MG63 (cell line): ENCODE measurements around the gene ZXDC. TPM values are rescaled to one million over a fixed set of nuclear protein-coding genes. Genes with fewer than 3 reads are reported as not detected.

ENCODE experiments used
- DNase-seq: peaks from one replicate; pipeline ENCODE4 v3.0.0-alpha.2; 2020
- H3K27me3 ChIP-seq: fragments of 250-450 bp; sonication (Bioruptor Pico); 2 replicates; pipeline ENCODE4 v1.5.1; 2020; ENCODE audit warnings: mild to moderate bottlenecking, moderate library complexity
- H3K36me3 ChIP-seq: fragments of 250-450 bp; sonication (Bioruptor Pico); 2 replicates; pipeline ENCODE4 v1.5.1; 2020; ENCODE audit warnings: mild to moderate bottlenecking, moderate library complexity
- H3K4me3 ChIP-seq: fragments of 250-450 bp; sonication (Bioruptor Pico); 2 replicates; pipeline ENCODE4 v1.5.1; 2020; ENCODE audit warnings: mild to moderate bottlenecking, moderate library complexity
- H3K9me3 ChIP-seq: fragments of 250-450 bp; sonication (Bioruptor Pico); 2 replicates; pipeline ENCODE4 v1.5.1; 2020; ENCODE audit warnings: mild to moderate bottlenecking, moderate library complexity
- total RNA-seq: library from RNA; depleted of rRNA; stranded (reverse); fragments of >200 nt; shearing (Covaris generic); gene quantifications from 2 replicates; pipeline ENCODE4 v1.2.3, GENCODE V29; 2014; ENCODE audit warnings: low replicate concordance

Gene ZXDC
- total RNA-seq, 1 experiment from 2014 or later = 16.3 TPM

DNA sequence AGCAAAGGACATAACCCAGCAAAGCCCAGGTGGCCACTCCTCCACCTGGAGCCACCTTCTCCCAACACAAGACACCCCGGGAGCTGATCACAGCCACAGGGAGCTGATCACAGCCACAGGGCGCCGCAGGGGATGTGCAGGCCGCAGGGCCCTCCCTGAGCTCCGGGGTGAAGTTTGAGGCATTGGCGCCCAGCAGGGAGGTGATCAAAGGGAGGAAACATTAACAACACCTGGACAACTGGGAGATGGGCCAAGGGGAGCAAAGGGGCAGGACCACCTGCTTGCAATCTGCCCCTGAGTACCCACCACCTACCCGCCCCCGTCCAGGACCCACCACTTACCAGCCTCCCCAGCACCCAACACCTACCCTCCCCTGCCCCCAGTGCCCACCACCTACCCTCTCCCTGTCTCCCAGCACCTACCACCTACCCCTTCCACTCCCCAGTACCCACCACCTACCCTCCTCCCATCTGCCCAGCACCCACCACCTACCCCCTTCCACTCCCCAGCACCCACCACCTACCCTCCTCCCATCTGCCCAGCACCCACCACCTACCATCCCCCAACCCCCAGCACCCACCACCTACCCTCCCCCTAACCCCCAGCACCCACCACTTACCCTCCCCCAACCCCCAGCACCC lies 39.5 kb upstream of the ZXDC start:
- Histone ChIP-seq H3K9me3 (no peaks in the 10 kb centered on the region), H3K4me3 (no peak overlapping the region), H3K36me3 (no peaks in the 10 kb centered on the region), H3K27me3 (no peaks in the 10 kb centered on the region)
- DNase-seq = no peak

DNA sequence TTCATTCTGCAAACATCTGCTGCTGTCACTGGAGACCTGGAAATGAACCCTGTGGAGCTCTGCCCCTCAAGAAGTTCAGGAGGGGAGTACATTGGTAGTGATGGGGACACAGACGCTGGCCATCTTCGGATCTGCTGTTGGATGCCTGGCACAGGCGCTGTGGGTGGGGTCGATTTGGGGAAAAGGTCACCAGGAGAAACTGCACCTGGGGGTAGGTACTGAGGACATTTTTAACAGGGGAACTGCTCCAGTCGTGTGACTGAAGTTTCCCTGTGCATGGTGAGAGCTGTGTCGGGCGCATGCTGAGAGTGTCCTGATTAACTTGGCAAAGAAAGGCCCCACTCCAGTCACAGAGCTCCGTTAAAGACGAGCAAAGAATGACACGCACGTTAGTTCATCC lies 38.5 kb upstream of the ZXDC start:
- Histone ChIP-seq H3K27me3 (no peaks in the 10 kb centered on the region), H3K36me3 (no peaks in the 10 kb centered on the region), H3K9me3 (no peaks in the 10 kb centered on the region), H3K4me3 (no peak overlapping the region)
- DNase-seq = no peak

GRCh38 chr3:126512916-126513650 lies 37.4 kb upstream of the ZXDC start:
- Histone ChIP-seq H3K9me3 (no peaks in the 10 kb centered on the region), H3K36me3 (no peaks in the 10 kb centered on the region), H3K4me3 (no peak overlapping the region), H3K27me3 (no peaks in the 10 kb centered on the region)
- no peak for DNase-seq

DNA sequence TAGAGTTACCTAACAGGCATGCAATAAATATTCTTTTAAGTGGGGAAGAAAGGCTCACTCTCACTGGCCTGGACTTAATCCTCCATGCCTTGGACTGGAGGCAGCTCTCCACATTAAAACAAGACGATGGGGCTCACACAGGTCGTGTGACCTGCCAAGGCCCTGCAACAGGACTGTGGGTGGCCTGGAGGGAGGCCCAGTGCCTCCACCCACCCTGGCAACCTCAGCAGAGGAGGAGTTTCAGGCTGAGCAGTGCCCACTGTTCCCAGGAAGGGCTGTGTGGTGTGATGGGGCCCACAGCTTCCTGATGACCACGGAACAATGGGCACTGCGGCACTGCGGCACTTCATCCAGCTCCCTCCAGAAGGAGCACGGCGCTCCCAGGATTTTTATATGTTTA lies 36.3 kb upstream of the ZXDC start:
- no peaks in the 10 kb centered on the region for H3K36me3 ChIP-seq
- peak; percentile 70 for DNase-seq
- no peaks in the 10 kb centered on the region for H3K27me3 ChIP-seq
- H3K9me3 ChIP-seq = no peaks in the 10 kb centered on the region
- H3K4me3 ChIP-seq = no peak overlapping the region

- no peak overlapping the region for H3K4me3 ChIP-seq
- H3K27me3 ChIP-seq = no peaks in the 10 kb centered on the region
- H3K36me3 ChIP-seq = no peaks in the 10 kb centered on the region
- H3K9me3 ChIP-seq = no peaks in the 10 kb centered on the region
- DNase-seq = no peak
Measured at GRCh38 chr3:126511291-126511690, 35.6 kb upstream of the ZXDC start.

GRCh38 chr3:126510308-126510910 lies 34.7 kb upstream of the ZXDC start:
- Histone ChIP-seq H3K4me3 (no peak overlapping the region), H3K9me3 (no peaks in the 10 kb centered on the region), H3K36me3 (no peaks in the 10 kb centered on the region), H3K27me3 (no peaks in the 10 kb centered on the region)
- no peak for DNase-seq

DNA sequence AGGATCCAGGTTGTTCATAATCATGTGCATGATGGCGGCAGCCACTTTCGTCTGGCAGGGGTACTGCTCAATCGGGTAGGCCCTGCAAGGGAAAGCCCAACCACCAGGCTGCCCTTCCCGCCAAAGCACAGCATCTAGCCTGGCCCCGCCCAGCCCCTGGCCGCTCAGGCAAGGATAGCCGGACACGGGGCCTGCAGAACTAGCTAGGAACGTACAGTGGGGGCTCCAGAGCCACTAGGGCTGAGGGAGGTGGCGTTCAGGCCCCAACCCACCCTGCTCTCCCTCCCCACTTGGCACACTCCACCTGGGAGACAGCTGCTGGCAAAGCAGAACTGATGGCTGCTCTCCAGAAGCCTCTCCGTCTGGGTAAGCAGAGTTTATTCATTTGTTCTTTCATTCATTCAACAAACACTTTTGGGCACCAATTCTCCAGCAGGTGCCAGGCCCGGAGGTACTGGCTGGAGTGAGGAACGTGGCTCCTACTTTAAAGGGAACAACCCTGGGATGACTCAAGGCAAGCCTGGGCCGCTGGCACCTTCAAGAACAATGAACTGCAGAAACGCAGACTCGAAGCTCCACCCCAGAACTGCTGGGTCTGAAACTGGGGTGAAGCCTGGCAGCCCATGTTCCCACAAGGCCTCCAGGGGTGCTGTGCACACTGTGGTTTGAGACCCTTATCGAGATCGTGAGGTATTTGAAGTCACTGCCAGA lies 34.1 kb upstream of the ZXDC start:
- Histone ChIP-seq H3K9me3 (no peaks in the 10 kb centered on the region), H3K27me3 (peaks cover 3% of the 10 kb centered on the region), H3K4me3 (no peak overlapping the region), H3K36me3 (no peaks in the 10 kb centered on the region)
- peak; percentile 22 for DNase-seq

- Histone ChIP-seq H3K4me3 (no peak overlapping the region), H3K27me3 (peaks cover 9% of the 10 kb centered on the region), H3K36me3 (no peaks in the 10 kb centered on the region), H3K9me3 (no peaks in the 10 kb centered on the region)
- peak; percentile 68 for DNase-seq
Measured at GRCh38 chr3:126508564-126508964, 32.9 kb upstream of the ZXDC start.

GRCh38 chr3:126507886-126508285 lies 32.2 kb upstream of the ZXDC start:
- H3K36me3 ChIP-seq = no peaks in the 10 kb centered on the region
- no peak overlapping the region for H3K4me3 ChIP-seq
- DNase-seq = no peak
- peaks cover 9% of the 10 kb centered on the region for H3K27me3 ChIP-seq
- H3K9me3 ChIP-seq = no peaks in the 10 kb centered on the region

DNA sequence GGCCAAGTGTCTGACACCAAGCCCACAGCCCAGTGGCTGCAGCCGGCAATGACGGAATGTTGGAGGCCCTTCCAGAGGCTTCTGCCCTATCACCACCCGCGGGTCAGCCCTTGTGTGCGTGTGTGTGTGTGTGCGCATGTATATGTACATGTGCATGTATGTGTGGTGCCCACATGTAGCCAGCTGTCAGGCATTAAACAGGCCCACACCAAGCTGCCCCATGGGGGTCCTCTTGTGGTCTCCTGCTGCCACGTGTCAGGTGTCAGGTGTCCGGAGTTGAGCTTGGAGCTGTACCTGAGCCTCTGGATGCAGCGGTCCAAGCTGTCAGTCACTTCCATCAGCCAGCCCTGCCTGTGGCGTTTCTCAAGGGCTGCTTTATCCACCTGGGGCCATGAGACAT lies 28.0 kb upstream of the ZXDC start:
- H3K27me3 ChIP-seq = peaks cover 9% of the 10 kb centered on the region
- H3K4me3 ChIP-seq = no peak overlapping the region
- no peak for DNase-seq
- no peaks in the 10 kb centered on the region for H3K36me3 ChIP-seq
- no peaks in the 10 kb centered on the region for H3K9me3 ChIP-seq

DNA sequence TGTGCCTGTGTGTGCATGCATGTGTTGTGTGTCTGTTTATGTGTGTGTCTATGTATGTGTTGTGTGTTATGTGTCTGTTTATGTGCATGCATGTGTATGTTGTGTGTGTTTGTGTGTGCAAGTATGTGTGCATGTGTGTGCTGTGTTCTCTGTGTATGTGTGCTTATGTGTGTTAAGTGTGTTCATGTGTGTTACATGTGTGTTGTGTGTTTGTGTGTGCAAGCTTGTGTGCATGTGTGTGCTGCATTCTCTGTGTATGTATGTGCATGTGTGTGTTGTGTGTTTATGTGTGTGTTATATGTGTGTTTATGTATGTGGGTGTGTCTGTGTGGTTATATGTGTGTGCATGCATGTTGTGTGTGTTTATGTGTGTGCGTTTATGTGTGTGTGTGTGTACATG lies 27.0 kb upstream of the ZXDC start:
- peaks cover 9% of the 10 kb centered on the region for H3K27me3 ChIP-seq
- no peak overlapping the region for H3K4me3 ChIP-seq
- no peaks in the 10 kb centered on the region for H3K9me3 ChIP-seq
- no peaks in the 10 kb centered on the region for H3K36me3 ChIP-seq
- DNase-seq = no peak

DNA sequence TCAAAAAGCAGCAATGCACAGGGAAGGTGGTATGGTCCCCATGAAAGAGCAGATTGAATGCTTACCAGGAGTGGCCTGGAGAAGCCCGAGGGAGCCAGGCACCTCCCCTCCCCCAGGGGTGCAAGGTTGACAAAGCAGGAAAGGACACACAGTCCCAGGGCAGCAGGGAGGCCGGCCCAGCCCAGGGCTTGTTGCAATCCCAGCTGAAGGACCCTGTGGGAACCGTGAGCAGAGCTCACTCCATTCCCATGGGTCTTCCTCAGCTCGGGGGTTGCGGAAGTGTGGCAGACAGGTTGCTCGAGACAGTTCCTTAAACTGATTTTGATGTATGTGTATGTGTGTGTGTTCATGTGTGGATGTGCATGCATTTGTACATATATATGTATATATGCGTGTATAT lies 26.0 kb upstream of the ZXDC start:
- Histone ChIP-seq H3K9me3 (no peaks in the 10 kb centered on the region), H3K4me3 (no peak overlapping the region), H3K36me3 (no peaks in the 10 kb centered on the region), H3K27me3 (peaks cover 9% of the 10 kb centered on the region)
- DNase-seq = no peak

GRCh38 chr3:126501054-126501453 lies 25.4 kb upstream of the ZXDC start:
- Histone ChIP-seq H3K4me3 (no peak overlapping the region), H3K9me3 (no peaks in the 10 kb centered on the region), H3K27me3 (peaks cover 9% of the 10 kb centered on the region), H3K36me3 (no peaks in the 10 kb centered on the region)
- no peak for DNase-seq

DNA sequence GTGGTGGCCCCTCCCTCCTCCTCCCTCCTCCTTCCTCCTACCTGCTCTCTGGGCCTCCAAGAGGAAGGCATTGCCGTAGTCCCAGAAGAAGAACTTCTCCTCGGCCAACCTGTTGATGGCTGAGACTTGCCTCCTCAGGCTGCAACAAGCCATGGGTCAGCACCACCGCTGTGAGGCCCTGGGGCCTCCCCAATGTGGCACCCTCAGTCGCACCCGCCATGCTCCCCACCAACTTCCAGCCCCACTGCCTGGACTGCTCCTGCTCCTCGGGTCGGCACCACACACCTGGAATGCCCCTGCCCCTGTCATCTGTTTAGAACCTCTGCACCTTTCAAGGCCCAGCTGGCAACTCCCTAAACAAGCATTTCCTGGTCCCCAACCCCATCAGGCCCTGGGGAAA lies 24.3 kb upstream of the ZXDC start:
- Histone ChIP-seq H3K27me3 (peaks cover 8% of the 10 kb centered on the region), H3K4me3 (no peak overlapping the region), H3K9me3 (no peaks in the 10 kb centered on the region), H3K36me3 (no peaks in the 10 kb centered on the region)
- no peak for DNase-seq

GRCh38 chr3:126499401-126499800 lies 23.7 kb upstream of the ZXDC start:
- H3K27me3 ChIP-seq = peaks cover 2% of the 10 kb centered on the region
- no peaks in the 10 kb centered on the region for H3K36me3 ChIP-seq
- H3K4me3 ChIP-seq = no peak overlapping the region
- DNase-seq = no peak
- no peaks in the 10 kb centered on the region for H3K9me3 ChIP-seq

GRCh38 chr3:126498929-126499328 lies 23.2 kb upstream of the ZXDC start:
- Histone ChIP-seq H3K36me3 (no peaks in the 10 kb centered on the region), H3K9me3 (no peaks in the 10 kb centered on the region), H3K4me3 (no peak overlapping the region), H3K27me3 (no peaks in the 10 kb centered on the region)
- no peak for DNase-seq

GRCh38 chr3:126498461-126498860 lies 22.8 kb upstream of the ZXDC start:
- Histone ChIP-seq H3K36me3 (no peaks in the 10 kb centered on the region), H3K27me3 (no peaks in the 10 kb centered on the region), H3K4me3 (no peak overlapping the region), H3K9me3 (no peaks in the 10 kb centered on the region)
- no peak for DNase-seq
